ENCODE data around the gene CAVIN1. TPM values are rescaled to one million over a fixed set of nuclear protein-coding genes. Genes with fewer than 3 reads are reported as not detected.
"Not testable (repeated sequence)": the region's sequence is repeated elsewhere in the genome, so short reads cannot be mapped to it uniquely, and the experiment has no call there.

Gene CAVIN1
- total RNA-seq, 1 experiment from 2014 or later = 18.6 TPM

DNA sequence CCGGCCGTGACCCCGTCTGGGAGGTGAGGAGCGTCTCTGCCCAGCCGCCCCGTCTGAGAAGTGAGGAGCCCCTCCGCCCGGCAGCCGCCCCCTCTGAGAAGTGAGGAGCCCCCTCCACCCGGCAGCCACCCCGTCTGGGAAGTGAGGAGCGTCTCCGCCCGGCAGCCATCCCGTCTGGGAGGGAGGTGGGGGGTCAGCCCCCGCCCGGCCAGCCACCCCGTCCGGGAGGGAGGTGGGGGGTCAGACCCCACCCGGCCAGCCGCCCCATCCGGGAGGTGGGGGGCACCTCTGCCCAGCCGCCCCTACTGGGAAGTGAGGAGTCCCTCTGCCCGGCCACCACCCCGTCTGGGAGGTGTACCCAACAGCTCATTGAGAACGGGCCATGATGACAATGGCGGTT is 26.1 kb upstream of the CAVIN1 start:
- DNase-seq; H3K27me3 ChIP-seq (ENCODE audit: control insufficient read depth, insufficient read depth, low read length); H3K36me3 ChIP-seq (replicated peaks; ENCODE audit: control insufficient read depth, insufficient read depth, low read length); H3K4me3 ChIP-seq (ENCODE audit: insufficient read depth, low read depth, low read length): not testable (repeated sequence)

DNA sequence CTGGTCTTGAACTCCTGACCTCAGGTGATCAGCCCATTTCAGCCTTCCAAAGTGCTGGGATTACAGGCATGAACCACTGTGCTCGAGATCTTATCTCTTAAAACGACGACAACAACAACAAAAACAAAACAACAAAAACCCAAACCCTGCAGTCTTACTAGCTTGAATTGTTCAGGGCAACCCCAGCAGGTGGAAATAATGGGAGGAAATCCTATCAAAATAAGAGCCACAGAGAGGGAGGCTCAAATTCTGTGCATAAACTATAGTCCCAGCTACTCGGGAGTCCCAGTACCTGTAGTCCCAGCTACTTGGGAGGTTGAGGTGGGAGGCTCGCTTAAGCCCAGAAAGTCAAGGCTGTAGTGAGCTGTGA is 19.1 kb upstream of the CAVIN1 start:
- Histone ChIP-seq H3K36me3 (replicated peaks; ENCODE audit: control insufficient read depth, insufficient read depth, low read length) (no peaks in the 10 kb centered on the region), H3K4me3 (ENCODE audit: insufficient read depth, low read depth, low read length) (no peak overlapping the region), H3K27me3 (ENCODE audit: control insufficient read depth, insufficient read depth, low read length) (no peaks in the 10 kb centered on the region)
- DNase-seq = peak; percentile 52

GRCh38 chr17:42441371-42442195 is 18.5 kb upstream of the CAVIN1 start:
- Histone ChIP-seq H3K27me3 (ENCODE audit: control insufficient read depth, insufficient read depth, low read length) (no peaks in the 10 kb centered on the region), H3K4me3 (ENCODE audit: insufficient read depth, low read depth, low read length) (no peak overlapping the region), H3K36me3 (replicated peaks; ENCODE audit: control insufficient read depth, insufficient read depth, low read length) (no peaks in the 10 kb centered on the region)
- no peak for DNase-seq

DNA sequence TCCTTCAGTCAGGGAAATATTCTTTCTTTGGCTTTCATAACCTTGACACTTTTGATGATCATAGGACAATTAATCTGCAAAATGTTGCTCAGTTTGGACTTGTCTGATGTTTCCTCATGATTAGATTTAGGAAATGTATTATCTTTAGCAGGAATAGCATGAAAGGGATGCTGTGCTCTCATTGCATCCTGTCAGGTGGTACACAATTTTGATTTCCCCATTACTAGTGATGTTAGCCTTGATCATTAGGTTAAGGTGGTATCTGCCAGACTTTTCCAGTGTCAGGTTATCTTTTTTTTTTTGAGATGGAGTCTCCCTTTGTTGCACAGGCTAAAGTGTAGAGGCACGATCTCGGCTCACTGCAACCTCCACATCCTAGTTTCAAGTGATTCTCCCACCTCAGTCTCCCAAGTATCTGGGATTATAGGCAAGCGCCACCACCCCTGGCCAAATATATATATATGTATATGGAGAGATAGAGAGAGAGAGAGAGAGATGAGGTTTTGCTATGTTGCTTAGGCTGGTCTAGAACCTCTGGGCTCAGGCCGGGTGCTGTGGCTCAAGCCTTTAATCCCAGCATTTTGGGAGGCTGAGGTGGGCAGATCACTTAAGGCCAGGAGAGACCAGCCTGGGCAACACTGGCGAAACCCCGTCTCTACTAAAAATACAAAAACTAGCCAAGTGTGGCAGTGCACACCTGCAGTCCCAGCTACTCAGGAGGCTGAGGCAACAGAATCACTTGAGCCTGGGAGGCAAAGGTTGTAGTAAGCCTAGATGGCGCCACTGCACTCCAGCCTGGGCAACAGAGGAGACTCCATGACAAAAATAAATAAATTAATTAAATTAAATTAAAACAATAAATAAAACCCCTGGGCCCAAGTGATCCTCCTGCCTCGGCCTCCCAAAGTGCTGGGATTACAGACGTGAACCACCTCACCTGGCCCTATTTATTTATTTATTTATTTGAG is 15.8 kb upstream of the CAVIN1 start:
- H3K4me3 ChIP-seq (ENCODE audit: insufficient read depth, low read depth, low read length) = no peak overlapping the region
- H3K36me3 ChIP-seq (replicated peaks; ENCODE audit: control insufficient read depth, insufficient read depth, low read length) = no peaks in the 10 kb centered on the region
- no peaks in the 10 kb centered on the region for H3K27me3 ChIP-seq (ENCODE audit: control insufficient read depth, insufficient read depth, low read length)
- no peak for DNase-seq

DNA sequence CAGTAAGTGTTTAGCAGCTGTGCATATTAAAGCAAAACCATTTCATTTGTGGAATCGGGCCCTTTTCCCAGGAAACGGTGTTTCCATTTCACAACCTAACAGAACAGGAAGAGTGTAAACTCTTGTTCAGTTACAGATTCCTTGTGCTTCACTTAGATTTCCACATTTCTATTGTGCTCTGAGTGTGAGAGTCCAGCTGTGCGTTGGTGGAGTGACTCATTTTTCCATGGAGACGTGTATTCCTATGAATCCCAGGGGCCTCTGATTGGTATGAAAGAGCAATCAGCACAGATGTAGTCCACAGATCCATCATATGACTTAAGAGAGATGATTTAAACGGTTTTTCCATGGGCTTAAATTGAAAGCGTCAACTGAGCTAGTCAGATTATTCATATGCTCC is 13.3 kb upstream of the CAVIN1 start:
- Histone ChIP-seq H3K4me3 (ENCODE audit: insufficient read depth, low read depth, low read length) (no peak overlapping the region), H3K36me3 (replicated peaks; ENCODE audit: control insufficient read depth, insufficient read depth, low read length) (no peaks in the 10 kb centered on the region), H3K27me3 (ENCODE audit: control insufficient read depth, insufficient read depth, low read length) (no peaks in the 10 kb centered on the region)
- no peak for DNase-seq

DNA sequence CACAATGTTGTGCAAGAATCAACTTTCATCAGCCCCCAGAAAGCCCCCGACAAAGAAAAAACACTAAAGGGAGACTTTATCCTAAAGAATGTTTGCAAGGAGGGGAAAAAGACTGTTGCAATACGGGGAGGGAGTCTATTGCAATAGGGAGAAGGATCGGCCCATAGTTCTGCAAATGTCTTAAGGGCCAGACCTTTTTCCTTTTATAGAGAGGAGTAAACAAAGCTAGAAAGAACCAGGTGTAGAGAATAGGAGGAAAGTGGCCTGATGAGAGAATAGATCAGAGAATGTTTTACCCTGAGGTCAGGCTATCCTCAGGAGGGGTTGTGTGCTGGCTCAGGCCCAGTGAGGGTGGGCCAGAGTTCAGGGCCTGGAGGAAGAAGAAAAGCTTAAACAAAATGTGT is 8.7 kb upstream of the CAVIN1 start:
- H3K27me3 ChIP-seq (ENCODE audit: control insufficient read depth, insufficient read depth, low read length) = no peaks in the 10 kb centered on the region
- no peak for DNase-seq
- no peak overlapping the region for H3K4me3 ChIP-seq (ENCODE audit: insufficient read depth, low read depth, low read length)
- H3K36me3 ChIP-seq (replicated peaks; ENCODE audit: control insufficient read depth, insufficient read depth, low read length) = no peaks in the 10 kb centered on the region

GRCh38 chr17:42429726-42430447 is 6.8 kb upstream of the CAVIN1 start:
- Histone ChIP-seq H3K27me3 (ENCODE audit: control insufficient read depth, insufficient read depth, low read length) (no peaks in the 10 kb centered on the region; the same call in 1 of the 2 replicates), H3K4me3 (ENCODE audit: insufficient read depth, low read depth, low read length) (no peak overlapping the region), H3K36me3 (replicated peaks; ENCODE audit: control insufficient read depth, insufficient read depth, low read length) (no peaks in the 10 kb centered on the region)
- DNase-seq = no peak

- H3K4me3 ChIP-seq (ENCODE audit: insufficient read depth, low read depth, low read length) = no peak overlapping the region
- H3K36me3 ChIP-seq (replicated peaks; ENCODE audit: control insufficient read depth, insufficient read depth, low read length) = no peaks in the 10 kb centered on the region
- DNase-seq = peak; percentile 63
- no peaks in the 10 kb centered on the region; the same call in 1 of the 2 replicates for H3K27me3 ChIP-seq (ENCODE audit: control insufficient read depth, insufficient read depth, low read length)
These were observed 5.3 kb upstream of the CAVIN1 start for GRCh38 chr17:42428141-42428944.

DNA sequence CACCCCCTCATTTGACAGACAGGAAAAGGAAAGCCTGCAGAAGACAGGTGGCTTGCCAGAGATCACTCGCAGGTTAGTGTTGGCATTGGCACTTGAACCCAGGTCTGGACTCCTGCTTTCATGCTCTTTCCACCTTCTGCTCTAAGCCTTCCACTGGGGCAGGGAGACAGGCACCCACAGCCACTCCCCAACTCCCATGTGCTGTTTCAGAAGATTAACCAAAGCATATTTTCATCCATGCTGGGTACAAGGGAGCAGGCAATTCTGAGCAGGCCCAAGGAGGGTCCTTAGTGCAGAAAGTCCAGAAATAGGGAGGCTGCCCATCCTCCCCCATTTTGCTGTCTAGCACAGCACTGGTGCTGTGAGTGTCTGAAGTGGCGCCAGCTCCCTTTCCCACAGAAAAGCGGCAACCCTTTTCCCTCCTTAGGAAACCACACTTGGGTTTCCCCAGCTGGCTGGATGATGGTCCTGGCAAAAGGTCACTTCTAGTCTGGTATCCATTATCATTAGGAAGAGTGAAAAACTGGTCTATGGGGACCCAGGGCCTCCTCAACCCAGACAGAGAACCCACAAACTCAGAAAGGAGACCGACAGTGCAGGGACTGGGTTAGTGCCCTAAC is 2.0 kb upstream of the CAVIN1 start:
- Histone ChIP-seq H3K4me3 (ENCODE audit: insufficient read depth, low read depth, low read length) (no peak overlapping the region), H3K36me3 (replicated peaks; ENCODE audit: control insufficient read depth, insufficient read depth, low read length) (no peaks in the 10 kb centered on the region), H3K27me3 (ENCODE audit: control insufficient read depth, insufficient read depth, low read length) (peaks cover 23% of the 10 kb centered on the region)
- DNase-seq = no peak

DNA sequence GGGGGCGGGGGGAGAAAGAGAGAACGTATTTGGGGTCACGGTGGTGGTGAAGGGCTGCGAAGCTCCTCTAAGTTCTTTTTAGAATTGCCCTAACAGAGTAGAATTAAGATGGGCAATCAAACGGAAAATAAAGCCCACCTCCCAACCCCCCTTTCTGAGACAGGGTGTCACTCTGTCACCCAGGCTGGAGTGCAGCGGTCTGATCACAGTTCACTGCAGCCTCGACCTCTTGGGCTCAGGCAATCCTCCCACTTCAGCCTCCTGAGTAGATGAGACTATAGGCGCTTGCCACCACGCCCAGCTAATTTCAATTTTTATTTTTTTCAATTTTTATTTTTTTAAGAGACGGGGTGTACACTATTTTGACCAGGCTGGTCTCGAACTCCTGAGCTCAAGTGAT is 710 bp upstream of the CAVIN1 start:
- peaks cover 23% of the 10 kb centered on the region for H3K27me3 ChIP-seq (ENCODE audit: control insufficient read depth, insufficient read depth, low read length)
- H3K36me3 ChIP-seq (replicated peaks; ENCODE audit: control insufficient read depth, insufficient read depth, low read length) = no peaks in the 10 kb centered on the region
- DNase-seq = no peak
- H3K4me3 ChIP-seq (ENCODE audit: insufficient read depth, low read depth, low read length) = no peak overlapping the region

- no peaks in the 10 kb centered on the region for H3K36me3 ChIP-seq (replicated peaks; ENCODE audit: control insufficient read depth, insufficient read depth, low read length)
- H3K27me3 ChIP-seq (ENCODE audit: control insufficient read depth, insufficient read depth, low read length) = peaks cover 23% of the 10 kb centered on the region
- peak; percentile 74 for DNase-seq
- peak overlapping the region; percentile 63 for H3K4me3 ChIP-seq (ENCODE audit: insufficient read depth, low read depth, low read length)
These were observed 571 bp downstream of the CAVIN1 start for GRCh38 chr17:42422412-42422957.

GRCh38 chr17:42421507-42422338 is 1.3 kb downstream of the CAVIN1 start:
- Histone ChIP-seq H3K4me3 (ENCODE audit: insufficient read depth, low read depth, low read length) (peak overlapping the region; percentile 63), H3K36me3 (replicated peaks; ENCODE audit: control insufficient read depth, insufficient read depth, low read length) (no peaks in the 10 kb centered on the region), H3K27me3 (ENCODE audit: control insufficient read depth, insufficient read depth, low read length) (peaks cover 23% of the 10 kb centered on the region)
- peak; percentile 82 for DNase-seq

DNA sequence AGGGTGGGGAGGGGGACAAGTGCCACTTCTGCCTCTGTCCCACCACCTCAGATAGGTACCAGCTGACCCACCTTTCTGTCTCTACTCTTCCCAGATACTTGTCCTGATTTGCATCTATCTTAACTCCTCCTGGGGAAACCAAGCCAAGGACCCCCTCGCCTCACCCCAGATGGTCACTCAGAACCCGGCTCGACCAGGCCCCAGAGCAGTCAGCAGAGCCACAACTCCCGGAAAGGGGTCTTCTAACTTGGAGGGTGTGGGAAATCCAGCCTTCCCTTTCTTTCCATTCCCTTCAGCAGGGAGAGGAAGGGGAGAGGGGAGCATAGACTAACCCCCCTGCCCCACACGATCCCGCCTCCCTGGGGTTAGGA is 1.9 kb downstream of the CAVIN1 start:
- no peak for DNase-seq
- H3K4me3 ChIP-seq (ENCODE audit: insufficient read depth, low read depth, low read length) = peak overlapping the region; percentile 63
- no peaks in the 10 kb centered on the region for H3K36me3 ChIP-seq (replicated peaks; ENCODE audit: control insufficient read depth, insufficient read depth, low read length)
- peaks cover 23% of the 10 kb centered on the region for H3K27me3 ChIP-seq (ENCODE audit: control insufficient read depth, insufficient read depth, low read length)
